Central memory CD4-positive, alpha-beta T cell (primary cell): ENCODE data around the gene ATG4D.

Experiments used
- DNase-seq: peaks from one replicate; pipeline ENCODE4 v3.0.0; 2022

ATG4D gene

DNA sequence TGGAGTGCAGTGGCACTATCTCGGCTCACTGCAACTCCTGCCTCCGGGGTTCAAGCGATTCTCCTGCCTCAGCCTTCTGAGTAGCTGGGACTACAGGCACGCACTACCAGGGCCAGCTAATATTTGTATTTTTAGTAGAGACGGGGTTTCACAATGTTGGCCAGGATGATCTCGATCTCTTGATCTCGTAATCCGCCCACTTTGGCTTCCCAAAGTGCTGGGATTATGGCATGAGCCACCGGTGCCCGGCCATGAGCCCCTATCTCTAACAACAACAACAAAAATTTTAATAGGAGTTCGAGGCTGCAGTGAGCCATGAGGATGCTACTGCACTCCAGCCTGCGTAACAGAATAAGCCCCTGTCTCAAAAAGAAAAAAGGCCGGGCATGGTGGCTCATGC is 38.4 kb downstream of the ATG4D start:
- DNase-seq, result no peak

- no peak for DNase-seq
Observed at GRCh38 chr19:10583036-10583776, 39.5 kb downstream of the ATG4D start.

DNA sequence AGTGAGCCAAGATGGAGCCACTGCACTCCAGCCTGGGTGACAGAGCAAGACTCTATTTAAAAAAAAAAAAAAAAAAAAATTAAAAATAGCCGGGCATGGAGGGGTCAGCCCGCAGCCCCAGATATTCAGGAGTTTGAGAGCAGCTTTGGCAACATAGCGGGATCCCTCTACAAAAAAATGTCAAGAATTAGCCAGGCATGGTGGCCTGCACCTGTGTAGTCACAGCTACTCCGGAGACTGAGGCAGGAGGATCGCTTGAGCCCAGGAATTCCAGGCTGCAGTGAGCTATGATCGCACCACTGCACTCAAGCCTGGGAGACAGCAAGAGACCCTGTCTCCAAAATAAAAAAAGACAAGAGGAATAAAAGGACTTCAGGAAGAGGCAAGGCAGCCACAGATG is 42.7 kb downstream of the ATG4D start:
- no peak for DNase-seq

DNA sequence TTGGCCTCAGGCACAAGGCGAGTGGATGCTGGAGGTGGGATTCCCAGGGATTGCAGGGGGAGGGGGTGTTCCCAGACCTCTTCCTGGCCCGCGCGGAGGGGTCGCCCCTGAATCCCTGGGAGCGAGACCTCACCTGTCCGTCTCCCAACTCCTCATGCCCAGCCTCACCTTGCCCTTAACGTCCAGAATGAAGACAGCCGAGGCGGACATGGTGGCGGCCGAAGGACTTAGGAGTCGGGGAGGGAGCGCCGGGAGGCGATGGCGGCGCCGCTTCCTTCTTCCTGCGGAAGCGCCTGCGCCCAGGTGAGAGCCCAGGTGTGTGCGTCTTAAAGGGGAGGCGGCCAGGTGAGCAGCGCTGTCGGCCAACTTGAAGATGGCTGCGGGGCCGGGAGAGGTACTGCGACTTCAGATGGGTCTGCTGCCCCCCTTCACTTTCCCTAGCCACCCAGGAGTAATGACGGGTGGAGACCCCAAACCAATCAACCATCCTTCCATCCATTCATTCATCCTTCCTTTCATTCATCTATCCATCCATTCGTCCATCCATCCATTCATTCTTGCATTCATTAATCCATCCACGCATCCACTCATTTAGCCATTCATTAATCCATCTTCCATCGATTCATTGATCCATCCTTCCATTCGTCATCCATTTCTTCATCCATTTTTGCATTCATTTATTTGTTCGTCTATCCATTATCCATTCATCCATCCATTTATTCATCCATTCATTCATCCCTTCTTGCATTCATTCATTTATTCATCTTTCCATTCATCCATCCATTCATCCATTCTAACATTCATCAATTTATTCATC is 43.5 kb downstream of the ATG4D start, which contains the start of gene AP1M2:
AP1M2 (minus strand) TSS at position 291 of the 817 bp plus-strand sequence; CDS start at position 210, 81 bp downstream.
- no peak for DNase-seq

- no peak for DNase-seq
Observed at GRCh38 chr19:10587839-10588150, 44.1 kb downstream of the ATG4D start.

DNA sequence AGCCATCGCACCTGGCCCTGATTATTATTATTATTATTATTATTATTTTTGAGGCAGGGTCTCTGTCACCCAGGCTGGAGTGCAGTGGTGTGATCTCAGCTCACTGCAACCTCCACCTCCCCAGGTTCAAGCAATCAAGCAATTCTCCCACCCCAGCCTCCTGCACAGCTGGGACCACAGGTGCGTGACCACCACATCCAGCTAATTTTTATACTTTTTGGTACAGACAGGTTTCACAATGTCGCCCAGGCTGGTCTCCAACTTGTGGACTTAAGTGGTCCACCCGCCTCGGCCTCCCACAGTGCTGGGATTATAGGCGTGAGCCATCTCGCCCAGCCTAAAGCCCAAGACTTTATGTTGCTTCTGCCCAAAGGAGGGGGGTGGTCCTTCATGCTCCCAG is 49.4 kb downstream of the ATG4D start:
- no peak for DNase-seq

DNA sequence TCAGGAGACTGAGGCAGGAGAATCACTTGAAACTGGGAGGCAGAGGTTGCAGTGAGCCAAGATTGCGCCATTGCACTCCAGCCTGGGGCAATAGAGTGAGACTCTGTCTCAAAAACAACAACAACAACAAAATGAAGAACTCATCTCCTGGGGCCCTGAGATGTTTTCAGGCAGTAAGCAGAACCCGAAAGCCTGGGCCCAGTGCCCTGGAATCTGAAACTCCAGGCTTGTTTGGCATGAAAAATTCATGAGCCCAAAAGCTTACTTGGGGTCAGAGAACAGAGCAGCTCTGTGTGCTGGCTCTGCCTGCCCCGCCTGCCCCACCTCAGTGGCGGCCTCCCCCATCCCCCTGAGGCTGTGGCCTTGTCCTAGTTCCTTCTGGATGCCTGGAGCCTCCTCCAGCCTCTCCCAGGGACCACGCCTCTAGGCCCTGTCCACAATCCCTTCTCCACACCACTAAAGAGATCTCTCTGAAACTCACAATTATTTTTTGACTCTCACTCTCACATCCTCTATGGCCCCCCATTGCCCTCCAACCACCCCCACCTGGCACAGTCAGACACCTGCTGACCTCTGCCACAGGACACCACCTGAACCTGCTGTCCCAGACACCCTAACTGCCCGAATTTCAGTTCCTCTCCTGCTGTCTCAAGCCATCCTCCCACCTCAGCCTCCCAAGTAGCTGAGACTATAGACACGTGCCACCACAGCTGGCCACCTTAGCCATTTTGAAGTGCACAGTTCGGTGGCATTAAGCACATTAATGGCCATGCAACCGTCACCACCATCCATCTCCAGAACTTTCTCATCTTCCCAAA is 50.3 kb downstream of the ATG4D start:
- no peak for DNase-seq

GRCh38 chr19:10600149-10600548 is 56.4 kb downstream of the ATG4D start:
- no peak for DNase-seq

- no peak for DNase-seq
Observed at GRCh38 chr19:10601999-10602329, 58.3 kb downstream of the ATG4D start.

- DNase-seq, result peak; percentile 75
Observed at GRCh38 chr19:10602330-10603083, 58.8 kb downstream of the ATG4D start.
